Activated CD4-positive, alpha-beta T cell treated with anti-CD3 and anti-CD28 coated beads, Interleukin-2, Interleukin-6, amounts not matched to agents 100 ng/mL and 50 ng/mL, durations not matched to agents 16 hours and 8 hours (primary cell): ENCODE data around the gene ZKSCAN8.

ENCODE experiments used
- DNase-seq: peaks from one replicate; pipeline ENCODE4 v3.0.0-alpha.2; 2020

The ZKSCAN8 gene

GRCh38 chr6:28140616-28141015 lies 1.1 kb upstream of the ZKSCAN8 start:
- DNase-seq: no peak

- no peak for DNase-seq
Observed at GRCh38 chr6:28142446-28142845, 763 bp downstream of the ZKSCAN8 start.

DNA sequence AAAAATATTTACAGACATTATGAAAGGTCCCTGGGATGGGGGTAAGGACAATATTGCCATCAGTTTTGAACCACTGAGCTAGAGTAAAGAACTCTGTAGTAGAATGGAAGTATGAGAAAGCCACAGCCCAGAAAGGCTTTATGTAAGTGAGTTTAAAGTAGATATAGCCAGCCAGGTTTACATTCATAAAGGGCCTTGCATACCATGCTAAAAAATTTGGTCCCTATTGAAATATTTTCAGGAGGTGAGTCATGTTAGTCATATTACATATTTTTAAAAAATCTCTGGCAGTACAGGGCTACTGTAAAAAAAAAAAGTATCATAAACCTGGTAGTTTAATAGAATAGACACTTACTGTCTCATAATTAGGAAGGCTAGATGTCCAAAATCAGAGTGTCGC lies 3.5 kb downstream of the ZKSCAN8 start:
- DNase-seq: no peak

DNA sequence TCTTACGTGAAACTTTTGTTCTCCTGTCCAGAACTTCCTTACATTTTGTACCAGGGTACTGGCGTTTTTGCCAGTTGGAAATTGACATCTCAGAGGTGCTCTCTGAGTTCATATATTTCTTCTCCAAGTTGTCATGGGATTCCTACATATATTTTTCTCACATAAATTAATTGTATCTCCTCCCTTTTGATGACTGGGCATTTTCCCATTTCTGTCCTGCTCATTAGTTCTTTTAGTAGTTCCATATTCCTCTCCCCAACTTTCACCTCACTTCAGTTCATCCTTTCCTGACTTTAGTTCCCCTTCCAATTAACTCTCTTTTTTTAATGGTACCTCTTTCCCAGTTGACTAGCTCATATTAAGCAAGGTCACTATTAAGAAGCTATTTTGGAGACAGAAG lies 10.8 kb downstream of the ZKSCAN8 start:
- no peak for DNase-seq

GRCh38 chr6:28153546-28153945 lies 11.9 kb downstream of the ZKSCAN8 start:
- no peak for DNase-seq

DNA sequence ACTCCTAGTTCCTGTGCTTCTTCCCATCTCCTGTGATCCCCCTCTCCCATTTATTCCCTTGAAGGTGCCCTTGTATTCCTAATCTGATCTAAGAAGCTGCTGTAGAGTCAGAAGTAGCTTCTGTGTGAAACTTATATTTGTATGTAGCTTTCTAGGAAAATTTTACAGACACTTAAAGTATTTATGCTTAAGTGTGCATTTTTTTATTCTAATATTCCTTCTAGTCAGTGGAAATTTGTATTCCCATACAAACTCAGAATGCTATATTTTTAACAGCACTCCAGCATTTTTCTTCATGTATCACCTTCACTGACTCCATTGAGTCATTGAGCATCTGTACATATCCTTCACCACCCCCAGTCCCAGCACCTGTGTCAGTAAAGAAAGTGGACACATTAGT lies 12.7 kb downstream of the ZKSCAN8 start:
- no peak for DNase-seq

- DNase-seq: no peak
Observed at GRCh38 chr6:28158318-28158717, 16.6 kb downstream of the ZKSCAN8 start.

- no peak for DNase-seq
Observed at GRCh38 chr6:28159029-28159607, 17.4 kb downstream of the ZKSCAN8 start.

DNA sequence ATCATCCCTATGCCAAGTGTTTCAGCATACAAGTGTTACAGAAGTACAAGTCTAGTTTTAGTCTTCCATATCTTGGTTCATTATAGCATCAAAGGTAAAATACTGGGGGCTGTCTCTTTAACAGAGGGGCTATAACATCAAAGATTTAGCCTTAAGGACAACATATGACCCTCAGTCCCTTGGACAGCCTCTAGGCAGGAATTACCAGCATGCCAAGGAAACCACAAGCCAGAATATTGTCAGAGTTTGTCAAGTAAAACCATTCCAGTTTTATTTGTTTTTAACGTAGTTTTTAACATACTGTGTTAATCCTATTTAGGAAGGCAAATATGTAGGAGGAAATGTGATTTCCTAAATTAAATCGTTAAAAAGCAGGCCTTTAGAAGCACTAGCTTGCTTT lies 18.6 kb downstream of the ZKSCAN8 start:
- no peak for DNase-seq

DNA sequence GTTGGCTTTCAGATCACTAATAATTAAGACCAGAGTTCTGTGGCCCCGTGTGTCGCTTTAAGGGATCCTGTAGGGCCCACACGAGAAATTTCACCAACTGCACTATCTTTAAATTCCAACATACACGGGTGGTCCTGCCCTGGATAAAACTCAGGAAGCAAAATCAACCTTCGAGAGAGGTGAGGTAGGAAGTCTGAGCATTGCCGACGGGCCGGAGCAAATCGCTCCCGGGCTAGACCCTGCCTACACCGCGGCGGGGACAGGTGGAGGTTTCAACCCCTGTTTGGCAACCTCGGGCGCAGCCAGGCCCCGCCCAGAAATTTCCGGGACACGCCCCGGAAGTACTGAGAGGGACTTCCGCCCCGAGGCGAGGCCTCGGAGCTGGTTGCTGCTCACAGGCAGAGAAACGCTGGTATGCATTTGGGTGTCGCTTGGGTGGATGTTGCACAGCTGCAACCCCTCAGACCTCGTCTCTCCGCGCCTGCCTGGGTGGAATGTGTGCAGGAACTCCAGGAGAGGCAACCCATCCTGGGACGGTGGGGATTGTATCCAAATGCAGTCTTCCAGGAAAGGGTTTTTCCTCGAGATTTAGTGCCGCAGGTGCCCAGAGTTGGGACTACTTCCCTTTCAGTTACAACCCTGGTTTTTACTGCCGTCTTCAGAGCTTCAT lies 19.9 kb downstream of the ZKSCAN8 start:
- peak; percentile 75 for DNase-seq

- DNase-seq: no peak
Observed at GRCh38 chr6:28165563-28165962, 23.9 kb downstream of the ZKSCAN8 start.

GRCh38 chr6:28167068-28167467 lies 25.4 kb downstream of the ZKSCAN8 start:
- no peak for DNase-seq

GRCh38 chr6:28167926-28168325 lies 26.2 kb downstream of the ZKSCAN8 start:
- DNase-seq: no peak

- no peak for DNase-seq
Observed at GRCh38 chr6:28171271-28171670, 29.6 kb downstream of the ZKSCAN8 start.

- no peak for DNase-seq
Observed at GRCh38 chr6:28172006-28172405, 30.3 kb downstream of the ZKSCAN8 start.

DNA sequence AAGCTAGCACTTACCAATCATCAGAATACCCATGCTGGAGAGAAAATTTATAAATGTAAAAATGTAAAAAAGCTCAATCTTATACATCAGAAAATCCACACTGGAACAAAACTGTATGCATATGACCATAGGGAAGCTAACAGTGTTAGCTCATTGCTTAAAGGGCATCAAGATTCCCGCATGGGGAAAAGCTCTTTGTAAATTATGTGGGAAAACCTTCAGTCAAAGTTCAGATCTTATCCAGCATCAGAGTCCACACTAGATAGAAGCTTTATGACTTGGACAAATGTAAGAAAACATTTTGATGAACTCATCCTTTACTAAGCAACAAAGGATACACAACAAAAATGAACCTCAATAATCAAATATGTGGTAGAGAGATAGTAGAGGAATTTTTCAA lies 34.7 kb downstream of the ZKSCAN8 start:
- DNase-seq: no peak

DNA sequence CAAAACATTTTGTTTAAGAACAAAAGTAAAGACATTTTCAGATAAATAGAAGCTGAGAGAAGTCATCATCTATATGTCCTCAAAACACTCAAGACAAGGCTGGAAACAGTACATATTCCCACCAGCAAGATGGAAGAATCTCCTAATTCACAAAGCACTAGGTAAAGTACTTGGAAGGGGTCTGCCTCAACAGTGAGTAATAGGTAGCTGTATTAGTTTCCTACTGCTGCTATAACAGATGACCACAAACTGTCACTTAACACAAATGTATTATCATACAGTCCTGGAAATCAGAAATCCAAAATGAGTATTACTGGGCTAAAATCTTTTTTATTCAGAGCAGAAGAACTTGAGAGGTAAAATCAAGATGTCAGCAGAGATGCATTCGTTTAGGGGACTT lies 40.6 kb downstream of the ZKSCAN8 start:
- DNase-seq: no peak

- DNase-seq: no peak
Observed at GRCh38 chr6:28188111-28188979, 46.7 kb downstream of the ZKSCAN8 start.

GRCh38 chr6:28200020-28200419 lies 58.3 kb downstream of the ZKSCAN8 start:
- no peak for DNase-seq

DNA sequence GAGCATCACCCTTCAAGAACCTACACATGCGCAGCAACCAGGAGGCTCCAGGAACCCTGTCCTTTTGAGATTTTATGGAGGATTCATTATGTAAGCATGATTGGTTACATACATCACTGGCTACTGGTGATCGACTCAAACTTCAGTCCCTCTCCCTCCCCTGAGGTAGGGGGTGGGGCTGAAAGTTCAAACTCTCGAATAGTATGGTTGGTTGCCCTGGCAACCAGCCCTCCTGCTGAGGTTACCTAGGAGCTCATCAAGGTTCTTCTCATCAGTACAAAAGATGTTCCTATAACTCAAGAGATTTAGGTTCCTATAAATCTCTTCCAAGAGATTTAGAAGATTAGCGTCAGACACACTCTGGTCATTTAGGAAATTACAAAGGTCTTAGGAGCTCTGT lies 61.5 kb downstream of the ZKSCAN8 start:
- no peak for DNase-seq

DNA sequence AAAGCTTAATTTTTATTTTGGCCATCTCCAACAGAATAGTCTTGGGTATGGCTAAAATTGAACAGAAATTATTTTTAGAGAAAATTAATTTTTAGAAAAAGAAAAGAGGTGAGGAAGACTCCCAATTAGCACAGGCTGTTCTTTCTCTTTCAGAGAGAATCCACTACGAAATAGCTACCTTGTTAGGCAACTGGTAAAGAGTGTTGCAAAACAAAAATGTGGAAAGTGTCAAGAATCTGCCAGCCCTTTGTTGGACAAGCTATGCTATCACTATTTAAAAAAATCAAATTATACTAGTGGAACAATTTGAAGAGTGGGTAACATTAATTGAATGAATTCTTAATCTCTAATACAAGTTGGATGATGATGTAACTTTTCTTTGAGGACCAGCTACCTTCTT lies 64.2 kb downstream of the ZKSCAN8 start:
- DNase-seq: no peak

DNA sequence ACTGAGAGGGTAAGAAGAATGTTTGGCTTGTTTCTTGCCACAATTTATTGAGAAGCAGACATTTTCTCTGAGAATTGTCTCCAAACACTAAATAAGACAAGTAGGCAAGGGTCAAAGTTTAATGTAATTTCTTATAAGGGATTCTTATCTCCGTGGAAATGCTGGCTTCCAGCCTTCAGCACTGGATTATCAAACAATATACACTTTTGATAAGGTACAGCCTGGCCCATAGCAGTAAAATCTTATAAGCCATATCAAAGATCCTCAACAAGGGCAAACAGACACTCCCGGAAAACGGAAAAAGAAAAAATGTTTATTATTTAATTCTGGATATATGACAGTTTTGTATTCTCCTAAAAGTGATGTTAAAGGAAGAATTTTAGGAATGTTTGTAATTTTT lies 64.8 kb downstream of the ZKSCAN8 start:
- no peak for DNase-seq

GRCh38 chr6:28206928-28207509 lies 65.3 kb downstream of the ZKSCAN8 start:
- DNase-seq: no peak
